ENCODE results near the gene PARP4.
"Not testable (repeated sequence)": the region's sequence is repeated elsewhere in the genome, so short reads cannot be mapped to it uniquely, and the experiment has no call there.

Gene PARP4

DNA sequence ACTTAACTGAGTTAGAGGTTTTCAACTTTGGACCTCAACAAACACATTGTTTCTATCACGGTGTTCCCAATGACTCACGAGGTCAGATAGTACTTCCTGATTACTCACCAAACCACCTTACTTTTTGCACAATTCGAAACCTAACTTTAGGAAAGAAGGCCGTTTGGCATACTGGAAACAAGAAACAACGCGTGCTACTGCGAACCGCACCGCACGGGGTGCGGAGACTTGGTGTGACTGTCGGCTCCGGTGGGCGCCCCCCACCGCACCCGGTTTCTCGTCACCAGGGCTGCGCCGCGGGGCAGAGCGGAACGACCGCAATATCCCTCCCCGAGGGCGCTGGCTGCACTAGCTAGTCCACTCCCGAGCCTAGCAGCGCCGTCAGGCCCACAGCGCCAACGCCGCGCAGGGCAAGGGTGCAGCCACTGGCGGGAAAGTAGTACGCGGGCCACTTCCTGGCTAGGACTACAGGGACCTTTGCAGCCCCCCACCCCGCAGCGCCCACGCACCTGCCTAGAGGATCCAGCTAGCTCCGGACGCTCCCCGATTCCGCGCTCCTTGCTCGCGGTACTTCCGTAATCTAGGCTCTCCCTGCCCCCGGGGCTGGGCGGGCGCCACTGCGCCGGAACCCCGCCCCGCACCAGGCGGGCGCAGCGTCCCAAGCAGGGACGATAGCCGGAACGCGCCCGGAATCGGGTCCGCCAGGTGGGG lies at the start of gene PARP4:
TSS of gene PARP4 (minus strand) at position 582 of the 711 bp plus-strand sequence. CDS start 9,002 bp downstream, outside the sequence.
- no peak for DNase-seq

DNA sequence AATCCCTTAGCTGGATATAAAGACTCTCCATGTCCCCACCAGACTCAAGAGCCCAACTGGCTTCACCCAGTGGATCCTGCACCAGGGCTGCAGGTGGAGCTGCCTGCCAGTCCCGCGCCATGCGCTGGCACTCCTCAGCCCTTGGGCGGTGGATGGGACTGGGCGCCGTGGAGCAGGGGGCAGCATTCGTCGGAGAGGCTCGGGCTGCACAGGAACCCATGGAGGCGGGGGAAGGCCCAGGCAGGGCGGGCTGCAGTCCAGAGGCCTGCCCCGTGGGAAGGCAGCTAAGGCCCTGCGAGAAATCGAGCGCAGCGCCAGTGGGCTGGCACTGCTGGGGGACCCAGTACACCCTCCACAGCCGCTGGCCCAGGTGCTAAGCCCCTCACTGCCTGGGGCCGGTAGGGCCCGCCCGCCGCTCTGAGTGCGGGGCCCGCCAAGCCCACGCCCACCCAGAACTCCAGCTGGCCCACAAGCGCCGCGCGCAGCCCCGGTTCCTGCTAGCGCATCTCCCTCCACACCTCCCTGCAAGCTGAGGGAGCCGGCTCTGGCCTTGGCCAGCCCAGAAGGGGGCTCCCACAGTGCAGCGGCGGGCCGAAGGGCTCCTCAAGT lies 48.1 kb upstream of the PARP4 start:
- not testable (repeated sequence) for DNase-seq

DNA sequence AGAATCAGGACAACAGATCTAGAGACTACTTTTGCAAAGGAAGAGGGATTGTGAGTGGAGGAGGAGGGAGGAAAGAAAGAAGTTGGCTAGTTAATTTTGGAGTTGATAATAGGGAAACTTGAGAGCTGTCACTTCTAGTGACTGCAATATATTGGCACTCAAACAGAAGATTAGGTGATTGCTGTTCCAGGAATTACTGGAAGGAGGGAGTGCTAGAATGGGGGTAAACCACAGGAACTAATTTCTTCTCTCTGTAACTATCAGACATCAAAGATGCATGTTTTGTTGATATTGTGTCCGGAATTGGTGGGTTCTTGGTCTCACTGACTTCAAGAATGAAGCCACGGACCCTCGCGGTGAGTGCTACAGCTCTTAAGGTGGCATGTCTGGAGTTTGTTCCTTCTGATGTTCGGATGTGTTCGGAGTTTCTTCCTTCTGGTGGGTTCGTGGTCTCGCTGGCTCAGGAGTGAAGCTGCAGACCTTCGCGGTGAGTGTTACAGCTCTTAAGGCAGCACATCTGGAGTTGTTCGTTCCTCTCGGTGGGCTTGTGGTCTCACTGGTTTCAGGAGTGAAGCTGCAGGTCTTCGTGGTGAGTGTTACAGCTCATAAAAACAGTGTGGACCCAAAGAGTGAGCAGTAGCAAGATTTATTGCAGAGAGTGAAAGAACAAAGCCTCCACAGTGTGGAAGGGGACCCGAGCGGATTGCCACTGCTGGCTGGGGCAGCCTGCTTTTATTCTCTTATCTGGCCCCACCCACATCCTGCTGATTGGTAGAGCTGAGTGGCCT lies 47.0 kb upstream of the PARP4 start:
- DNase-seq, result not testable (repeated sequence)

DNA sequence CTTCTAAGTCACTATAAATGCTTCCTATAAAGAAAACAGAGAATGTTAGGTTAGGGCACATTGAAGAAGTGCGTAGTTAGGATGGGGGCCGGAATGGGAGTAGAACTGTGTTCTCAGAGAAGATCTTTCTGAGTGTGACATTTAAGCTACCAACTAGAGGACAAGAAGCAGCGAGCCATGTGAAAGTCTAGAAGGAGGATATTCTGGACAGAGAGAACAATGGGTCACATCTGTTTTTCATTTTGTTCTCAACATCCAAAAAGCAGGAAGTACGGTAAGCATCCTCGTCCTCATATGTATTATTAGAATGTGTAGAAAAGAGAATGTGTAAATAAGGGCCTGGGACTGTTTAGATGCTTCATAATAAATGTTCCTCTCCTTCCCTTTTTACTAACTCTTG lies 44.5 kb upstream of the PARP4 start:
- DNase-seq, result no peak

DNA sequence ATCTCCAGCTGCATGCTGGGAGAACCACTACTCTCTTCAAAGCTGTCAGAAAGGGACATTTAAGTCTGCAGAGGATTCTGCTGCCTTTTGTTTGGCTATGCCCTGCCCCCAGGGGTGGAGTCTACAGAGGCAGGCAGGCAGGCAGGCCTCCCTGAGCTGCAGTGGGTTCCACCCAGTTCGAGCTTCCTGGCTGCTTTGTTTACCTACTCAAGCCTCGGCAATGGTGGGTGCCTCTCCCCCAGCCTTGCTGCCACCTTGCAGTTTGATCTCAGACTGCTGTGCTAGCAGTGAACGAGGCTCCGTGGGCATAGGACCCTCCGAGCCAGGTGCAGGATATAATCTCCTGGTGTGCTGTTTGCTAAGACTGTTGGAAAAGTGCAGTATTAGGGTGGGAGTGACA lies 41.3 kb upstream of the PARP4 start:
- not testable (repeated sequence) for DNase-seq

DNA sequence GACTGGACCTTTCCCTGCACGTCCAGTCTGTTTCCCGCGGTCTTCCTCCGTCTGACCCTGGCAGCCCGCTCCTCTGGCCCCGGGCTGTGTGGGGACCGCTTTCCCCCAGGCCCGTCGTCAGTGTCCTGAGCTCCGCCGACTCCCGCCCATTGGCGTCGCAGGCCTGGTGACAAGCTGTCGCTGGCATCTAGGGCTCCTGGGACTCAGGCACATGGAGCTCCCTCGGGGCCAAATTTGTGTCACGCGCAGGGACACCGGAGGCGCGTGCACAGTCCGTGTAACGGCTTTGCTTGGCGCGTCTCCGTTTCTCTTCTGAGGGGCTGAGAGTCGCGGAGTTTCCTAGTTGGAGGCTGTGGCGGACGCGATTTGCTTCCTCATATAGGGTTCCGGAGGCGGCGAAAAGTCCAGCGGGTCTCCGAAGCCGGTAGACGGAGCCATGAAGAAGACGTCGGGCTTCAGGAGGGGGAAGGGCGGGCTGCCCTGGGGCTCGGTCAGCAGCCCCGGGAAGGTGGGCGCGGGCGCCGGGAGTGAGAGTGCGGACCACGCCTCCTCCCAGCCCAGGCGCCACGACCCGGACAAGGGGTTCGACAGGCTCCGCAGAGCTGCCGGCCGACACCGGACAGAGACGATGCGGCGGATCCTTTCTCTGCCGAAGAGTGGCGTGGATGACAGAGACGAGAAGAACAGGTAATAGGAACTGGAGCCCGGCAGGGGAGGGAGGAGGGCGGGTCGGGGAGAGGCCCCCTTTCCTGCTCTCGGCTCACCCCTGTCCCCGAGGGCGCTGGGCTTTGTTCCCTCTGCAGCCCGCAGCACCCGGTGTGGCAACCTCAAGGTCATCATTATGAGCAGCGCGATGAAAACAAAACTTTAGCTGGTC lies 29.1 kb upstream of the PARP4 start:
- not testable (repeated sequence) for DNase-seq

DNA sequence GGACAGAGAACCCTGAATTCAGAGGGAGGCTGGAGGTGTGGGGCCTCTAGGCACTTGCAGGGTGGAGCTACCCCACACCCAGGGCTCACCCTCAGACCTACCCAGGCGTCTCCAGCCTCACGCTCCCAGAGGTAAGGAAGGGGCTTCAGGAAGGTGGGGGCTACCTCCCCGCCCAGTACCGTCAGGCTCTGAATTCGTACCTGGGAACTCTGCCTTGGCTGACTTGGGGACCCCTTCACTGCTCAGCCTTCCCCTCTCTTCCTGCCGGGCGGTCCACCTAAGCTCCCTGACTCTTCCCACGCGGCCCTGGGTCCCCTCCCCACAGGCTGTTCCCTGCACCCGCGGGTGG lies 28.5 kb upstream of the PARP4 start:
- no peak for DNase-seq

DNA sequence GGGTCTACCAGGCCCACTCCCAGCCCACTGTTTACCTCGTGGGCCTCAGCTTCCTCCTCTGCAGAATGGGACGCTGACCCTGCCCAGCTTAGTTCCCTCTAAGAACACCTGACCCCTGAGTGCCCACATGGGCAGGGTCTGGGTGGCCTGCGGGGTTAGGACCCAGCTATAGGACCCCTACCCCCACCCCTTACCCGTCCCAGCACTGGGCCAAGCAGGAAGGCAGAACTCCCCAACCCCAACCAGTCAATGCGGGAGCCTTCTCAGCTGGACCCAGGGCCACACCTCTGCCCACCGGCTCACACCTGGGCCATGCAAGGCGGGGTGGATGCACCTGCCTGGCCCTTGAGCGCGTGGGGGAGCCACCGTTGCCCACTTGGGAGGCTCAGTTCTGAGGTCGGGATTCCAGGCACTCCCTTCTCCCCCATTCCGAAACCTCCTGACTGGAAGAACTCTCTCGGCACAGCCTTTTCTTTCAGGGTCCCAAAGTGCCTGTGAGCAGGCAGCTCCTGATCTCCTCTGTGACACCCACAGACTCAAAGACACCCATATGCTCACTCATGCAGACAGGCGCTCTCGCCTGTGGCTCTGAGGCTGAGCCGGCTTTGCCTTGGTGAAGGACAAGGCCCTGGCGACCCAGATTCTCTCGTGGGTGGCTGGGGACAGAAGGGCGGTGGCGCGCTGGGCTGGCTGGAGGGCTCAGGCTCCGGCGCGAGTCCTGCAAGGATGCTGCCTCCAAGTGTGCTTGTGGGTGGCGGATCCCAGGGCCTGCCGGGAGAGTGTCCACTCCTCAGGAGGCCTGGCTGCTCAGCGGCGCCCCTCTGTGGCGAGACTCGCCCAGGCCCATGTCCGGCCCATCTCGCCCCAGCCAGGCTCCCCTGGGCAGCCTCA lies 27.9 kb upstream of the PARP4 start:
- DNase-seq, result no peak

DNA sequence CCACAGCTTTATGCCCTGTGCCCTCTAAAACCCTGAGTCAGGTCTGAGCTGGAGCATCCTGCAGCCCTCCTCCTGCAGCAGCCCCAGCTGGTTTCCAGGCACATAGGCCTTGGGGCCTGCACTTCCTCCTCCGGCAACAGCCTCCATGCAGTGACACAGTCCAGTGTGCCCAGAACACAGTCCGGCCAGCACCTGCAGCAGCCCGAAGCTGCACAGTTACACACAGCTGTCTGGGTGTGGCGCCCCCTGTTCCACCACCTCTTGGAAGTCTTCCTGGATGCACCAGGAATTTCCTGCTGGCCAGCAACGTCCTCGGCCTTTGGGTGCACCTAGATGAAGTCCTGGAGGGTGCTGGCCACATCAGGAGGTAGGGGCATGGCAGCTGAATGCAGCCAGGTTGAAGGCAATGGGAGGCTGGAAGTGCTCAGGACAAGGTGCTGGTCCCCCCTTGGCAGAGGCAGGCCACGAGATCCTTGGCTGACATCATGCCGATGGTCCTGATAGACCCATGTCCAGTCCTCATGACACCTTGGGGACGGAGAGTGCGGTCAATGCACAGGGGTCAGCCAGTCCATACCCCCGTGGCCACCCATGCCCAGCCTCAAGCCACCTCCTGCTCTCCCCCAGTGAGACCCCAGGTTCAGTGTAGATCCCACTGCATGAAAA lies 27.1 kb upstream of the PARP4 start:
- no peak for DNase-seq

DNA sequence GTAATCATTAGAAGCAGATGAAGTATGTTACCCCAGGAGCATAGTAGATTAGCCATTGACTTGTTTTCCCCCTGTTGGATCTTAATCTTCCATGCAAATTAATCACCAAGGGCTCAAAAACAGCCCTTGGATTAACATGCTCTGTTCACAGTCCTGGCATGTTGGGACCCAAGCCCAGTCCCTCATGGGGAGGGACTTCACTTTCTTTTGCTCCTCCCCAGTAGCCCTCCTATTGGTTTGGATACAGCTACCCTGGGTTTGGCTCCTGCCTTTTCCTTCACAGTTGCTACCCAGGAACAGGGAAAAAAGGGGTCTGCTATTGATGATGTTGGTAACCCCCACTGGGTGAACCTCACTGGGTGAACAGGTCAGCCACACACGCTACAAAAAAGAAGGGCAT lies 16.9 kb upstream of the PARP4 start:
- no peak for DNase-seq

DNA sequence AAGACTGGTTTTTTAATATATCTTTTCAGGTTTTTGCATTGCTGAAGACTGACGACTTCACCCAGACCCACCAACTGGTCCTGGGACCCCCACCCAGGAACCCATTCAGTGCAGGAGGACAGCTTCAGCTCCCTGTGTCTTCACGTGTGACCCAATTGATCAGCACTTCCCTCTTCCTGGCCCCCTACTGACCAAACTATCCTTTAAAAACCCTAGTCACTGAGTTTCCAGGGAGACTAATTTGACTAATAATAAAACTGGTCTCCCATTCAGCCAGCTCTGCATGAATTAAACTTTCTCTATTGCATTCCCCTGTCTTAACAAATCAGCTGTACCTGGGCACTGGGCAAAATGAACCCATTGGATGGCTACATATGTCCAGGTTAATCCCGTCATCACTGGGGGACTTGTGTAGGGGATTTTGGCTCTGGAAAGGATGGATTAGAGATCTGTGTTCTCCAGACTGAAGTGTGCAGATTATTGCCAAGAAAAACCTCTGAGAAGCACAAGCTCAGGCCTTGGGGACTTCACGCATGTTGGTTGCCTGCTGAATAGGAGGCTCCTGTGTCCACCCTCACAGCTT lies 16.3 kb upstream of the PARP4 start:
- no peak for DNase-seq

DNA sequence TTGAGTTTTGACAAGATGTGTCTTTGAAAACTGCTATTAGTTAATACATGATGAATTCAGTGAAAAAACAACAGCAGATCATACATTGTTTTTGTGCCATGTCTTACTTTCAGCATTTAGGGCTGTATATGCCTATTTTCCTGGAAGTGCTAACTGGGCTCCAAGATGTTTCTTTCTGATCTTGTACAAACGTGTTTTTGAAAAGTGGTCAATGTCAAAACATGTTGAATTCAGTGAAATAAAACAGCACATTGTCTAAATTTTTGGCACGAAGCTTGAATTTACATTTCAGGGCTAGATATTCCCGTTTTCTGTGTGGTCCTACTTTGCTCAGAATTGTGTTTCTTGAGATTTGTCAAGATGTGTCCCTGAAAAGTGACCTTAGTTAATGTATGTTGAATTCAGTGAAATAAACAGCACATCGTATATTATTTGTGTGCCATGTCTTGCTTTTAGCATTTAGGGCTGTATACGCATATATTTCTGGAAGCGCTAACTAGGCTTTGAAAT lies 14.7 kb upstream of the PARP4 start:
- DNase-seq, result no peak

DNA sequence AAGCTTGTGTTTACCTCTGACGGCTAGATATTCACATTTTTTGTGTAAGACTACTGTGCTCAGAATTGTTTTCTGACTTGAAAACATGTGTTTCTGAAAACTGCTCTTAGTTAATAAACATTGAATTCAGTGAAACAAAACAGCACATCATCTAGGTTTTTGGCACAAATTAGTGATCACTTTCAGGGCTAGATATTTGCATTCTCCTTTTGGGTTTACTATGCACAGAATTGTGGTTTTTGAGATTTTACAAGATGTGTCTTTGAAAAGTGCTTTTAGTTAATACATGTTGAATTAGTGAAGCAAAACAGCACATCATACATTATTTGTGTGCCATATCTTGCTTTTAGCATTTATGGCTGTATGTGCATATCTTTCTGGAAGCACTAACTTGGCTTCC lies 8.2 kb upstream of the PARP4 start:
- no peak for DNase-seq

DNA sequence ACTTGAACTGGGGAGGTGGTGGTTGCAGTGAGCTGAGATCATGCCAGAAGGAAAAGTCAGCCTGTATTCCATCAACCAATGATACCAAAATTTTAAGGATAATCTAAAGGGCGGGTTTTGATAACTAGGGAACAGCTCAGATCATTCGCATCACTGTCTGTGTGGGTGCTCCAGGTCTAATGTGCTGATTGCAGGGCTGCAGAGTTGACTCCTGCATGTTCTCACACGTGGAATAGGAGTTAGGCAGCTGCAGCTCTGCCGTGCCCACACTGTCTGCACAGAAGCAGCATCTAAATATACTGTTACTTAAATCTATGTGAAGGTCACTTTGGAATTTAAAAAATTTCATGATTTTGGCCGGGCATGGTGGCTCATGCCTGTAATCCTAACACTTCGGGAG lies 4.3 kb upstream of the PARP4 start:
- no peak for DNase-seq

DNA sequence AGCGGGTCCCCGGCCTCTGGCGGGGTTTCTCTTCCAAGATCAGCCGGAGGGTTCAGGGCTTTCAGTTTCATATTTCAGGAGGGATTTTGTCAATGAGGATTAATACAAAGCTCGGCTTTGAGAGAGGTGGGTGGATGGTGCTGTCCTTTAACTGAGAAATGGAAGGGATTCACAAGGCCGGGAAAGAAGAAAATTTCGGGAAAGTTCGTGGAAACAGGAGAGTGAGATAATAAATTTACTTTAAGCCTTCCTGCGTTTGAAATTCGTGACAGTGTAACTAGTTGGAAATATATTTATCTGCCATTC lies 283 bp upstream of the PARP4 start:
- DNase-seq, result no peak

DNA sequence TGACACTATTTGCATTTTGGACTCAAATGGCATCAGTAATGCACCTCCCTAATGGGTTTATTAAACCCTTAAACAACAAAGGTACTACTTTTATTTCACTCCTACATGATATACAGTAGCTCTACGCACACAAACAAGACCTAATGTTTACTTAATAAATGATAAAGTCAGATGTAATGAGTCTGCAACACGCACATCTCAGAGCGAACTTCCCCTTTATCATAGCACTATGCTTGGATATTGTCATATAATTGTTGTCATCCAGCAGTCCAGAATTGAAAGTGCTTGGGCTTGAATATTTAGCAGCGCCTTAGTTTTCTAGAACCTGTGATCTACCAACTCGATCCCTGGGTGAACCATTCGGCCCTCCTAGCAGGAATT lies 772 bp downstream of the PARP4 start:
- no peak for DNase-seq

DNA sequence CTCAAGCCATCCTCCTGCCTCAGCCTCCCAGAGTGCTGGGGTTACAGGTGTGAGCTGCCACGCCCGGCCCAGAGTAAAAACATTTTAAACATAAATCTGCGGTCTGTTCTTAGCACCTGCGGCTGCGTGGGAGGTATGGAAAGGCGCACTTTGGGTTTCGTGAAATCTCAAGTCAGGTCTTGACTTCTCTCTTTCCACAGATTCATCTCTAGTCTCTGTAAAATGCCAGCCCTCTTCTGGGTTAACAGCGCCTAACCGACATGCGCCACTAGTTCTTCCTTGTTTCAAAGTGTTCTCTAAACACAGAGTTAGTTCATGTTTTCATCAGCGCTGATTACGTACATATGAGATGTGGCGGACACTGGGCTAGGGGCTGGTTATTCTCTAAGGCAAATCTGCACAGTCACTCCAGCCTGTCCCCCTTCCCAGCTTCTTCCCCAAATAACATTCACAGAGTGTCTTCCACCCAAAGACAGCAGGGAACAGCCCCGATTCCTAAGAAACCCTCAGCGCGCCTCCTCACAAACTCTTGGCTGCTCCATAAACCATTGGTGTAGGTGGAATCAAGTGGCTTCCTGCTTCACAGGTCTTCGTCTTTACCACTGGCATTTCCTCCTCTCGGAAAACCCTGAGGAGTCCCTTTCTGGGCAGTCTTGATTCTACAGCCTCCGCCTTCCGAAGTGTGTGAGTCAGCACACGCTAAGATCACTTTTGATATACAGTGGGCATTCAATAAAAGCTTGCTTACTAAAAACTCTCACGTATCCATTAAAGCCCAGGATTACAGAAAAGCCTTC lies 1.4 kb downstream of the PARP4 start:
- DNase-seq, result no peak

DNA sequence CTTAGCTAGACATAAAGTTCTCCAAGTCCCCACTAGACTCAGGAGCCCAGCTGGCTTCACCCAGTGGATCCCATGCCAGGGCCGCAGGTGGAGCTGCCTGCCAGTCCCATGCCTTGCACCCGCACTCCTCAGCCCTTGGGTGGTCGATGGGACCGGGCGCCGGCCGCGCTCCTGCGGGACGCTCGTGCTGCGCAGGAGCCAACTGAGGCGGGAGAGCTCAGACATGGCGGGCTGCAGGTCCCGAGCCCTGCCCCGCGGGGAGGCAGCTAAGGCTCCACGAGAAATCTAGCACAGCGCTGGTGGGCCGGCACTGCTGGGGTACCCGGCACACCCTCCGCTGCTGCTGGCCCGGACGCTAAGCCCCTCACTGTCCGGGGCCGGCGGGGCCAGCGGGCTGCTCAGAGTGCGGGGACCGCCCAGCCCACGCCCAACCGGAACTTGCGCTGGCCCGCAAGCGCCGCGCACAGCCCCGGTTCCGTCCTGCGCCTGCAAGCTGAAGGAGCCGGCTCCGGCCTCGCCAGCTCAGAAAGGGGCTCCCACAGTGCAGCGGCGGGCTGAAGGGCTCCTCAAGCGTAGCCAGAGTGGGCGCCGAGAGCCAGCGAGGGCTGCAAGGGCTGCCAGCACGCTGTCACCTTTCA lies 5.8 kb downstream of the PARP4 start:
- DNase-seq, result no peak

DNA sequence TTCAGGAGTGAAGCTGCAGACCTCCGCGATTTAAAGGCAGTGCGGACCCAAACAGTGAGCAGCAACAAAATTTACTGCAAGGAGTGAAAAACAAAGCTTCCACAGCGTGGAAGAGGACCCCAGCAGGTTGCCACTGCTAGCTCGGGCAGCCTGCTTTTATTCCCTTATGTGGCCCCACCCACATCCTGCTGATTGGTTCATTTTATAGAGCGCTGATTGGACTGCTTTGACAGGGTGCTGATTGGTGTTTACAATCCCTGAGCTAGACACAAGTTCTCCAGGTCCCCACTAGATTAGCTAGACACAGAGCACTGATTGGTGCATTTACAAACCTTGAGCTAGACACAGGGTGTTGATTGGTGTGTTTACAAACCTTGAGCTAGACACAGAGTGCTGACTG lies 6.3 kb downstream of the PARP4 start:
- DNase-seq, result not testable (repeated sequence)

DNA sequence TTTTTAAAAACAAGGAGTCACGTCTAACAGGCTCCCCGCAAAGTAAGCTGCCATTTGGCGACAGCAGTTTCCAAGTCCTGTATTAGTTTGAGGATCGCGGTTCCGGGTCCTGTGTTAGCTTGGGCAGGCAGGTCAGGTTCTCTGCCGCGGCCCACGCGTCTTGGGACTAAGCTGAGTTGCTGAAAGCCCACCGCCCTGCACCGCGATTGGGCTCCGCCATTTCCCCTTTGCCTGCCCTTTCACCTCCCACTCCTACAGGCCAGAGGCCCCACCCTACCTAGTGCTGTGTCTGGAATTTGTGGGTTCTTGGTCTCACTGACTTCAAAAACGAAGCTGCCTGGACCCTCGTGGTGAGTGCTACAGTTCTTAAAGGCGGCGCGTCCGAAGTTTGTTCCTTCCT lies 6.8 kb downstream of the PARP4 start:
- DNase-seq, result no peak
